H1 (cell line): ENCODE results near the gene PHTF2. TPM values are rescaled to one million over a fixed set of nuclear protein-coding genes. Genes with fewer than 3 reads are reported as not detected.

Source experiments
- CTCF ChIA-PET: fragments of 300-600 bp; sonication (Branson Sonifier 250); formaldehyde crosslinking; loops from one replicate; lab custom pipeline; 2021; ENCODE audit not compliant: partially characterized antibody; lab: Charles Lee
- POLR2A ChIA-PET: fragments of 300-600 bp; sonication (Branson Sonifier 250); formaldehyde crosslinking; loops from one replicate; lab custom pipeline; 2021; ENCODE audit warnings: inconsistent platforms; ENCODE audit not compliant: partially characterized antibody; lab: Charles Lee
- DNase-seq, 2 experiments: peaks; one replicate each; pipeline versions ENCODE4 v3.0.0 to v3.0.0-alpha.2; 2010 to 2022; ENCODE audit warnings: low spot score in 2 of 2, low read depth in 1 of 2, mixed read lengths in 1 of 2
- FAIRE-seq: peaks from 2 replicates; lab custom pipeline; 2011; peaks lifted over from hg19 to GRCh38; lab: Jason Lieb, UNC
- H2AFZ ChIP-seq: 2 replicates; pipeline ENCODE4 v1.8.1; 2012; ENCODE audit warnings: low read length, inconsistent platforms
- H2AK5ac ChIP-seq: 2 replicates; pipeline ENCODE4 v1.6.1; 2013; ENCODE audit warnings: low read depth, low read length
- H2BK120ac ChIP-seq: replicated peaks from 2 replicates; pipeline ENCODE3; 2013; ENCODE audit warnings: low read depth, low read length, inconsistent platforms
- H2BK12ac ChIP-seq: 2 replicates; pipeline ENCODE4 v1.6.1; 2013; ENCODE audit warnings: low read depth, low read length
- H2BK15ac ChIP-seq: 2 replicates; pipeline ENCODE4 v1.6.1; 2013; ENCODE audit warnings: low read length
- H2BK20ac ChIP-seq: 2 replicates; pipeline ENCODE4 v1.6.1; 2013; ENCODE audit warnings: low read length
- H2BK5ac ChIP-seq: 2 replicates; pipeline ENCODE4 v1.6.1; 2013; ENCODE audit warnings: low read depth, low read length
- H3K14ac ChIP-seq: 2 replicates; pipeline ENCODE4 v1.6.1; 2013; ENCODE audit warnings: inconsistent platforms; ENCODE audit not compliant: insufficient read length
- H3K18ac ChIP-seq: 2 replicates; pipeline ENCODE4 v1.6.1; 2013; ENCODE audit warnings: low read length; ENCODE audit errors: extremely low read depth
- H3K23ac ChIP-seq: 2 replicates; pipeline ENCODE4 v1.6.1; 2013; ENCODE audit warnings: inconsistent platforms; ENCODE audit not compliant: insufficient read length
- H3K23me2 ChIP-seq: 2 replicates; pipeline ENCODE4 v1.6.1; 2013; ENCODE audit warnings: low read depth, low read length
- H3K27ac ChIP-seq: 2 replicates; pipeline ENCODE4 v1.6.1; 2011; ENCODE audit warnings: low read depth, low read length, inconsistent platforms
- H3K27me3 ChIP-seq, 4 experiments: replicated peaks in 1 of 4; 1 replicate in 1 of 4; 2 replicates in 3 of 4; pipeline versions ENCODE4 v1.6.1 to v1.8.1; 2011 to 2013; ENCODE audit warnings: low read length in 3 of 4, mild to moderate bottlenecking in 3 of 4, inconsistent platforms in 2 of 4, mixed read lengths in 2 of 4, moderate library complexity in 1 of 4; ENCODE audit not compliant: control insufficient read depth in 3 of 4, insufficient read depth in 3 of 4; ENCODE audit errors: extremely low read depth in 1 of 4
- H3K36me3 ChIP-seq, 4 experiments: 2 replicates each; pipeline versions ENCODE4 v1.6.1 to v1.8.1; 2011 to 2013; ENCODE audit warnings: mild to moderate bottlenecking in 4 of 4, low read length in 3 of 4, moderate library complexity in 2 of 4, control low read depth in 1 of 4, inconsistent platforms in 1 of 4; ENCODE audit not compliant: insufficient read depth in 4 of 4, control insufficient read depth in 2 of 4
- H3K4ac ChIP-seq: replicated peaks from 2 replicates; pipeline ENCODE3; 2013; ENCODE audit warnings: low read length, low read depth, mixed read lengths, inconsistent platforms; ENCODE audit not compliant: insufficient read length
- H3K4me1 ChIP-seq, 4 experiments: replicated peaks in 1 of 4; 1 replicate in 1 of 4; 2 replicates in 3 of 4; pipeline versions ENCODE4 v1.6.1 to v1.8.1; 2011 to 2013; ENCODE audit warnings: low read length in 3 of 4, inconsistent platforms in 2 of 4, mixed read lengths in 1 of 4; ENCODE audit not compliant: insufficient read depth in 4 of 4, control insufficient read depth in 3 of 4
- H3K4me2 ChIP-seq, 2 experiments: 2 replicates each; pipeline versions ENCODE4 v1.6.1 to v1.8.1; 2011 to 2013; ENCODE audit warnings: low read depth in 2 of 2, low read length in 2 of 2, control low read depth in 1 of 2, inconsistent platforms in 1 of 2, mild to moderate bottlenecking in 1 of 2; ENCODE audit not compliant: insufficient read depth in 1 of 2
- H3K4me3 ChIP-seq, 4 experiments: fragments of 200-600, 300-600 bp in 1 of 4; sonication (generic), shearing (Covaris generic), sonication (Bioruptor Twin) in 1 of 4; 2 replicates each; pipeline versions ENCODE4 v1.5.1 to v1.8.1; 2011 to 2016; ENCODE audit warnings: low read length in 4 of 4, low read depth in 3 of 4, control low read depth in 2 of 4, inconsistent platforms in 2 of 4, mild to moderate bottlenecking in 2 of 4, mixed read lengths in 1 of 4, moderate library complexity in 1 of 4; ENCODE audit not compliant: insufficient read depth in 2 of 4; ENCODE audit errors: extremely low read depth in 1 of 4
- H3K56ac ChIP-seq: replicated peaks from 2 replicates; pipeline ENCODE3; 2013; ENCODE audit warnings: low read depth, mild to moderate bottlenecking, mixed read lengths, low read length, inconsistent platforms; ENCODE audit not compliant: insufficient read length
- H3K79me1 ChIP-seq: 2 replicates; pipeline ENCODE4 v1.6.1; 2013; ENCODE audit warnings: low read depth, low read length, control low read depth
- H3K79me2 ChIP-seq, 2 experiments: 2 replicates each; pipeline versions ENCODE4 v1.6.1 to v1.8.1; 2012 to 2013; ENCODE audit warnings: low read length in 2 of 2, mild to moderate bottlenecking in 2 of 2, inconsistent platforms in 1 of 2; ENCODE audit not compliant: insufficient read depth in 2 of 2, control insufficient read depth in 1 of 2
- H3K9ac ChIP-seq, 4 experiments: replicated peaks in 1 of 4; 1 replicate in 1 of 4; 2 replicates in 3 of 4; pipeline versions ENCODE4 v1.6.1 to v1.8.1; 2011 to 2013; ENCODE audit warnings: low read depth in 3 of 4, low read length in 3 of 4, control low read depth in 2 of 4, mild to moderate bottlenecking in 2 of 4, moderate library complexity in 2 of 4, inconsistent platforms in 1 of 4; ENCODE audit errors: extremely low read depth in 1 of 4
- H3K9me3 ChIP-seq, 2 experiments: 2 replicates each; pipeline versions ENCODE4 v1.6.1 to v1.8.1; 2012 to 2013; ENCODE audit warnings: mild to moderate bottlenecking in 2 of 2, moderate library complexity in 2 of 2, control low read depth in 1 of 2, inconsistent platforms in 1 of 2, low read depth in 1 of 2, low read length in 1 of 2, mixed read lengths in 1 of 2; ENCODE audit not compliant: insufficient read depth in 2 of 2
- H4K20me1 ChIP-seq, 2 experiments: replicated peaks in 1 of 2; 2 replicates each; pipeline versions ENCODE3 to v1.8.1; 2011 to 2013; ENCODE audit warnings: inconsistent platforms in 2 of 2, low read length in 2 of 2, mild to moderate bottlenecking in 1 of 2; ENCODE audit not compliant: insufficient read depth in 2 of 2, control insufficient read depth in 1 of 2
- H4K5ac ChIP-seq: 2 replicates; pipeline ENCODE4 v1.6.1; 2013; ENCODE audit warnings: low read length, low read depth, mixed read lengths, inconsistent platforms; ENCODE audit not compliant: insufficient read length
- H4K8ac ChIP-seq: 2 replicates; pipeline ENCODE4 v1.8.0; 2013; ENCODE audit warnings: mild to moderate bottlenecking, moderate library complexity, low read length, inconsistent platforms; ENCODE audit not compliant: insufficient read depth; ENCODE audit errors: extremely low read depth
- H4K91ac ChIP-seq: replicated peaks from 2 replicates; pipeline ENCODE3; 2013; ENCODE audit warnings: low read length, mixed read lengths, inconsistent platforms; ENCODE audit not compliant: insufficient read length
- ATF2 ChIP-seq: IDR thresholded peaks from 2 replicates; pipeline ENCODE4 v1.6.1; 2012; ENCODE audit warnings: low read length, inconsistent platforms
- WGBS, 2 experiments: shearing (Covaris generic) in 1 of 2; methylation state at CpG; one replicate each; pipeline versions ENCODE4 v1.1.6 to v1.1.7; 2013 to 2015; ENCODE audit warnings: low lambda C conversion rate in 2 of 2, mixed read lengths in 2 of 2, inconsistent platforms in 1 of 2, low coverage in 1 of 2, missing lambda C conversion rate in 1 of 2; ENCODE audit not compliant: insufficient replicate concordance in 2 of 2, insufficient coverage in 1 of 2, insufficient read length in 1 of 2; ENCODE audit errors: extremely low coverage in 1 of 2, missing lambda C conversion rate in 1 of 2; 5-methylcytosine and 5-hydroxymethylcytosine counted together
- polyA plus RNA-seq, 7 experiments: library from polyadenylated mRNA; depleted of rRNA in 3 of 7; stranded (reverse) in 5 of 7; unstranded in 2 of 7; fragments of >200 nt in 5 of 7; fragments of 200-250 nt in 2 of 7; gene quantifications; 1 replicate in 5 of 7; 2 replicates in 1 of 7; 4 replicates in 1 of 7; pipeline versions ENCODE4 v1.2.1 to v1.2.3, GENCODE V29; 2011 to 2013; ENCODE audit warnings: missing spikeins in 2 of 7, mixed read lengths in 2 of 7
- total RNA-seq: library from RNA; stranded (reverse); fragmentation: NEBNext Ultra II Directional; extraction: Animal tissue kit (Norgen Biotek cat#: 25700); gene quantifications from 2 replicates; pipeline ENCODE4 v1.2.1, GENCODE V29; 2021

The PHTF2 gene
- total and polyA plus RNA-seq, 2 of the 8 experiments (the other 6 are each of a cell fraction or from before 2014, with no cell fraction given) = 9.0 to 25.4 TPM

GRCh38 chr7:77859343-77859742 lies 60.8 kb downstream of the PHTF2 start:
- Histone ChIP-seq H3K23me2 (no peaks in the 10 kb centered on the region), H3K4ac (no peak overlapping the region), H4K20me1 (no peaks in the 10 kb centered on the region), H3K23ac (no peak overlapping the region), H2BK15ac (no peak overlapping the region), H3K9me3 (no peaks in the 10 kb centered on the region), H3K27me3 (no peaks in the 10 kb centered on the region), H3K4me1 (peaks cover 0 to 2% (median 0%) of the 10 kb centered on the region in 4 experiments; a peak in 1 of 7 replicates), H2BK20ac (no peak overlapping the region), H3K79me1 (no peaks in the 10 kb centered on the region; the same call in 1 of the 2 replicates), H3K4me2 (no peak overlapping the region), H4K8ac (no peak overlapping the region), H2AK5ac (no peak overlapping the region), H4K91ac (no peak overlapping the region), H2BK5ac (no peak overlapping the region), H3K4me3 (no peak overlapping the region), H3K36me3 (no peaks in the 10 kb centered on the region), H3K9ac (no peak overlapping the region), H3K56ac (no peak overlapping the region), H3K27ac (no peak overlapping the region), H3K18ac (no peak overlapping the region), H4K5ac (no peak overlapping the region), H2AFZ (no peak overlapping the region), H3K14ac (no peak overlapping the region), H3K79me2 (no peaks in the 10 kb centered on the region), H2BK120ac (no peak overlapping the region), H2BK12ac (no peak overlapping the region)
- FAIRE-seq = no peak
- 96% methylated on average over 7 of the region's 7 CpGs; no CpG with 5 or more reads in 1 of the 2 experiments for WGBS, 2 experiments
- ChIA-PET CTCF (no interaction called here), POLR2A (no interaction called here)
- DNase-seq = no peak
- no peak for TF ChIP-seq ATF2
